PC-3 (cell line): Measurements from ENCODE around the gene EYS.

Experiments
- EZH2 ChIP-seq: fragments of 300-600 bp; sonication (generic); IDR thresholded peaks from one replicate; pipeline ENCODE4 v1.6.1; 2017; ENCODE audit warnings: antibody characterized with exemption, mild to moderate bottlenecking, low read length; ENCODE audit not compliant: unreplicated experiment
- EZH2phosphoT487 ChIP-seq: fragments of 300-600 bp; sonication (generic); IDR thresholded peaks from 2 replicates; pipeline ENCODE4 v1.6.1; 2018; ENCODE audit warnings: mild to moderate bottlenecking, antibody characterized with exemption, low read length, borderline replicate concordance
- TF ChIP-seq, protein P1 (sequence below): fragments of 300-600 bp; sonication (generic); conservative IDR thresholded peaks from 2 replicates; pipeline ENCODE4 v1.5.1; 2017; ENCODE audit warnings: antibody characterized with exemption, low read depth, mild to moderate bottlenecking, low read length

DNA sequence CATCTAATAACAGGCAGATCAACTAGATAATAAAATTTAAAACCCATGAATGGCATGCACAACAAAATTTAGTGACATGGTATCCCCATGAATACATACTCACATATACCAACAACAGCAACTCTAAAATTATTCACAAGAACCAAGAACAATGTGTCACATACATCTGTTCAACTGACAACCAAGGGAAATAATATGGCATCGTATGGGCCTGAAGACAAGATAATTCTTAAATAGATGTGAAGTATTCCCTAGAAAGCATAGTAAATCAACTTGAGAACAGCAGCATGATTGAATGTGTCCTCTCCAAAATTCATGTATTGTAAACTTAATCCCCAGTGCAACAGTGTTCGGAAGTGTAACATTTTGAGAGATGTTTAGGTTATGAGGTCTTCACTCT lies 635.5 kb downstream of the EYS start:
- TF ChIP-seq, protein P1, sequence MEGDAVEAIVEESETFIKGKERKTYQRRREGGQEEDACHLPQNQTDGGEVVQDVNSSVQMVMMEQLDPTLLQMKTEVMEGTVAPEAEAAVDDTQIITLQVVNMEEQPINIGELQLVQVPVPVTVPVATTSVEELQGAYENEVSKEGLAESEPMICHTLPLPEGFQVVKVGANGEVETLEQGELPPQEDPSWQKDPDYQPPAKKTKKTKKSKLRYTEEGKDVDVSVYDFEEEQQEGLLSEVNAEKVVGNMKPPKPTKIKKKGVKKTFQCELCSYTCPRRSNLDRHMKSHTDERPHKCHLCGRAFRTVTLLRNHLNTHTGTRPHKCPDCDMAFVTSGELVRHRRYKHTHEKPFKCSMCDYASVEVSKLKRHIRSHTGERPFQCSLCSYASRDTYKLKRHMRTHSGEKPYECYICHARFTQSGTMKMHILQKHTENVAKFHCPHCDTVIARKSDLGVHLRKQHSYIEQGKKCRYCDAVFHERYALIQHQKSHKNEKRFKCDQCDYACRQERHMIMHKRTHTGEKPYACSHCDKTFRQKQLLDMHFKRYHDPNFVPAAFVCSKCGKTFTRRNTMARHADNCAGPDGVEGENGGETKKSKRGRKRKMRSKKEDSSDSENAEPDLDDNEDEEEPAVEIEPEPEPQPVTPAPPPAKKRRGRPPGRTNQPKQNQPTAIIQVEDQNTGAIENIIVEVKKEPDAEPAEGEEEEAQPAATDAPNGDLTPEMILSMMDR = no peak
- TF ChIP-seq EZH2phosphoT487 (no peak), EZH2 (no peak)
